H9 (cell line): Measurements from ENCODE around the gene BTBD17. TPM values are rescaled to one million over a fixed set of nuclear protein-coding genes. Genes with fewer than 3 reads are reported as not detected.

Experiments used
- DNase-seq: peaks from one replicate; pipeline ENCODE4 v3.0.0-alpha.2; 2017
- H2AFZ ChIP-seq: one replicate; pipeline ENCODE4 v1.6.1; 2013; ENCODE audit warnings: mild to moderate bottlenecking, low read length, control low read depth, moderate library complexity
- H2AK5ac ChIP-seq: 2 replicates; pipeline ENCODE4 v1.6.1; 2013; ENCODE audit warnings: low read length, control low read depth, mixed read lengths; ENCODE audit not compliant: insufficient read length
- H2BK120ac ChIP-seq: one replicate; pipeline ENCODE4 v1.6.1; 2013; ENCODE audit warnings: low read depth, mild to moderate bottlenecking, low read length, control low read depth, inconsistent platforms; ENCODE audit not compliant: poor library complexity, severe bottlenecking
- H2BK12ac ChIP-seq: 2 replicates; pipeline ENCODE4 v1.6.1; 2013; ENCODE audit warnings: low read length, control low read depth, mixed read lengths, low read depth; ENCODE audit not compliant: insufficient read length
- H2BK15ac ChIP-seq: 2 replicates; pipeline ENCODE4 v1.6.1; 2013; ENCODE audit warnings: low read depth, low read length, control low read depth
- H2BK20ac ChIP-seq: one replicate; pipeline ENCODE4 v1.6.1; 2013; ENCODE audit warnings: low read depth, mild to moderate bottlenecking, low read length, control low read depth, inconsistent platforms; ENCODE audit not compliant: poor library complexity, severe bottlenecking
- H2BK5ac ChIP-seq: 2 replicates; pipeline ENCODE4 v1.6.1; 2013; ENCODE audit warnings: low read length, control low read depth, mixed read lengths; ENCODE audit not compliant: insufficient read length
- H3K14ac ChIP-seq: 2 replicates; pipeline ENCODE4 v1.6.1; 2013; ENCODE audit warnings: low read length, control low read depth; ENCODE audit not compliant: insufficient read depth
- H3K18ac ChIP-seq: 2 replicates; pipeline ENCODE4 v1.6.1; 2013; ENCODE audit warnings: low read depth, mild to moderate bottlenecking, mixed read lengths, low read length, control low read depth; ENCODE audit not compliant: insufficient read length
- H3K23ac ChIP-seq: 2 replicates; pipeline ENCODE4 v1.6.1; 2013; ENCODE audit warnings: low read length, control low read depth, mixed read lengths, low read depth; ENCODE audit not compliant: insufficient read length
- H3K23me2 ChIP-seq: 2 replicates; pipeline ENCODE4 v1.6.1; 2013; ENCODE audit warnings: low read depth, mild to moderate bottlenecking, mixed read lengths, low read length, control low read depth; ENCODE audit not compliant: insufficient read length, poor library complexity, severe bottlenecking
- H3K27ac ChIP-seq: 2 replicates; pipeline ENCODE4 v1.5.1; 2013; ENCODE audit warnings: low read length, control low read depth, mixed read lengths, low read depth; ENCODE audit not compliant: insufficient read length
- H3K27me3 ChIP-seq: 2 replicates; pipeline ENCODE4 v1.6.1; 2013; ENCODE audit warnings: low read length, control low read depth, inconsistent platforms; ENCODE audit not compliant: insufficient read depth
- H3K4ac ChIP-seq: 2 replicates; pipeline ENCODE4 v1.6.1; 2013; ENCODE audit warnings: low read depth, mild to moderate bottlenecking, control low read depth, inconsistent platforms, low read length, moderate library complexity
- H3K4me1 ChIP-seq: 2 replicates; pipeline ENCODE4 v1.6.1; 2013; ENCODE audit warnings: low read length, control low read depth, inconsistent platforms; ENCODE audit not compliant: insufficient read depth
- H3K4me2 ChIP-seq: 2 replicates; pipeline ENCODE4 v1.6.1; 2013; ENCODE audit warnings: low read length, control low read depth, mixed read lengths; ENCODE audit not compliant: insufficient read length, insufficient read depth
- H3K56ac ChIP-seq: 2 replicates; pipeline ENCODE4 v1.6.1; 2013; ENCODE audit warnings: low read depth, mild to moderate bottlenecking, mixed read lengths, low read length, control low read depth; ENCODE audit not compliant: insufficient read length
- H3K79me1 ChIP-seq: 2 replicates; pipeline ENCODE4 v1.6.1; 2013; ENCODE audit warnings: low read depth, mild to moderate bottlenecking, moderate library complexity, low read length, control low read depth, inconsistent platforms; ENCODE audit not compliant: insufficient read depth, poor library complexity, severe bottlenecking
- H3K79me2 ChIP-seq: 2 replicates; pipeline ENCODE4 v1.6.1; 2013; ENCODE audit warnings: low read length, control low read depth, inconsistent platforms; ENCODE audit not compliant: insufficient read depth
- H3K9ac ChIP-seq: 2 replicates; pipeline ENCODE4 v1.6.1; 2013; ENCODE audit warnings: low read length, control low read depth, mixed read lengths; ENCODE audit not compliant: insufficient read length; ENCODE audit errors: extremely low read depth
- H3K9me3 ChIP-seq: one replicate; pipeline ENCODE4 v1.6.1; 2013; ENCODE audit warnings: low read depth, low read length, inconsistent platforms; ENCODE audit not compliant: control insufficient read depth
- H3T11ph ChIP-seq: one replicate; pipeline ENCODE4 v1.6.1; 2013; ENCODE audit warnings: mild to moderate bottlenecking, low read length, control low read depth, inconsistent platforms
- H4K20me1 ChIP-seq: one replicate; pipeline ENCODE4 v1.6.1; 2013; ENCODE audit not compliant: control insufficient read depth, insufficient read length, insufficient read depth
- H4K5ac ChIP-seq: 2 replicates; pipeline ENCODE4 v1.6.1; 2013; ENCODE audit warnings: low read depth, mild to moderate bottlenecking, mixed read lengths, low read length, control low read depth; ENCODE audit not compliant: insufficient read length
- H4K8ac ChIP-seq: replicated peaks from 2 replicates; pipeline ENCODE4 v1.6.1; 2013; ENCODE audit warnings: low read length, control low read depth, mixed read lengths, low read depth; ENCODE audit not compliant: insufficient read length
- H4K91ac ChIP-seq: 2 replicates; pipeline ENCODE4 v1.6.1; 2013; ENCODE audit warnings: low read depth, mild to moderate bottlenecking, moderate library complexity, mixed read lengths, low read length, control low read depth; ENCODE audit not compliant: insufficient read length
- H3K27ac Mint-ChIP-seq, 3 experiments: 2 replicates in 2 of 3; 3 replicates in 1 of 3; pipeline ENCODE4 v1.8.0; 2020 to 2021; ENCODE audit warnings: mixed read lengths in 3 of 3, mild to moderate bottlenecking in 1 of 3, moderate library complexity in 1 of 3
- H3K27me3 Mint-ChIP-seq: 2 replicates; pipeline ENCODE4 v1.8.0; 2021; ENCODE audit warnings: low read depth, mild to moderate bottlenecking, moderate library complexity, mixed read lengths
- H3K36me3 Mint-ChIP-seq, 3 experiments: 2 replicates in 2 of 3; 3 replicates in 1 of 3; pipeline ENCODE4 v1.8.0; 2020 to 2021; ENCODE audit warnings: low read depth in 3 of 3, mixed read lengths in 3 of 3; ENCODE audit not compliant: insufficient read depth in 1 of 3
- H3K4me1 Mint-ChIP-seq, 2 experiments: 2 replicates each; pipeline ENCODE4 v1.8.0; 2020; ENCODE audit warnings: mixed read lengths in 2 of 2
- H3K4me3 Mint-ChIP-seq, 2 experiments: 2 replicates in 1 of 2; 3 replicates in 1 of 2; pipeline ENCODE4 v1.8.0; 2020 to 2021; ENCODE audit warnings: mild to moderate bottlenecking in 2 of 2, mixed read lengths in 2 of 2, moderate library complexity in 1 of 2
- H3K9me3 Mint-ChIP-seq, 2 experiments: 2 replicates in 1 of 2; 3 replicates in 1 of 2; pipeline ENCODE4 v1.8.0; 2020; ENCODE audit warnings: mild to moderate bottlenecking in 2 of 2, mixed read lengths in 2 of 2, moderate library complexity in 1 of 2
- WGBS: extraction: QIAGEN DNeasy Blood & Tissue Kit; methylation state at CpG from one replicate; pipeline ENCODE4 v1.1.7; 2013; ENCODE audit warnings: missing lambda C conversion rate, low lambda C conversion rate, mixed read lengths; ENCODE audit not compliant: insufficient read length; ENCODE audit errors: extremely low coverage; 5-methylcytosine and 5-hydroxymethylcytosine counted together
- total RNA-seq: library from RNA; stranded (reverse); gene quantifications from 2 replicates; pipeline ENCODE4 v1.2.1, GENCODE V29; 2021
- TF ChIP-seq, protein P1 (sequence below): fragments of 200-600 bp; sonication (generic); conservative IDR thresholded peaks from 3 replicates; pipeline ENCODE4 v1.8.0; 2021; ENCODE audit warnings: antibody characterized with exemption, mild to moderate bottlenecking

The BTBD17 gene
- total RNA-seq, 1 experiment from 2014 or later: 0.33 TPM

DNA sequence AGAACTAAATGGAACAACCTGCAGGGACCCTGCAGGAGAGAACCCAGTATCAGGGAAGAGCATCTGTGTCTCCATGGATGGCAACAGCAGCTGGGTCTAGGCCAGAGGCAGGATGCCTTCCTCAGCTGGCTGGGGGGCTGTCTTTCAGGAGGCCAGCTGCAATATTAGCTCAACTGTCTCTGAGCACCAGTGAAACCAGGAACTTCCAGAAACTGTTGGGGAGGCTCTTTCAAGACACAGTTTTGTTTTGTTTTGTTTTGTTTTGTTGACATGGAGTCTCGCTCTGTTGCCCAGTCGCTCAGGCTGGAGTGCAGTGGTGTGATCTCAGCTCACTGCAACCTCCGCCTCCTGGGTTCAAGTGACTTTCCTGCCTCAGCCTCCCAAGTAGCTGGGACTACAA is 13.2 kb upstream of the BTBD17 start:
- Histone ChIP-seq H4K8ac (no peak overlapping the region), H4K20me1 (no peaks in the 10 kb centered on the region), H3K27me3 (no peaks in the 10 kb centered on the region), H2BK5ac (no peak overlapping the region), H2AK5ac (no peak overlapping the region), H3K27ac (no peak overlapping the region), H3K14ac (no peak overlapping the region), H3K79me1 (no peaks in the 10 kb centered on the region), H3K4me2 (no peak overlapping the region), H3K79me2 (no peaks in the 10 kb centered on the region), H3K18ac (no peak overlapping the region), H4K5ac (no peak overlapping the region), H4K91ac (no peak overlapping the region), H3K9me3 (no peaks in the 10 kb centered on the region), H2BK20ac (no peak overlapping the region), H2AFZ (no peak overlapping the region), H3K9ac (no peak overlapping the region), H2BK120ac (no peak overlapping the region), H3K23me2 (no peaks in the 10 kb centered on the region), H3K4ac (no peak overlapping the region), H3K4me1 (no peaks in the 10 kb centered on the region), H3K23ac (no peak overlapping the region), H3K56ac (no peak overlapping the region), H2BK12ac (no peak overlapping the region), H3T11ph (no peak overlapping the region), H2BK15ac (no peak overlapping the region)
- no peaks in the 10 kb centered on the region; a peak in 1 of 5 replicates for H3K9me3 Mint-ChIP-seq
- H3K4me1 Mint-ChIP-seq: peaks cover 0 to 3% of the 10 kb centered on the region in 2 experiments; a peak in 2 of 4 replicates
- no peaks in the 10 kb centered on the region for H3K36me3 Mint-ChIP-seq
- no peak for DNase-seq
- H3K4me3 Mint-ChIP-seq: no peak overlapping the region
- TF ChIP-seq, protein P1, sequence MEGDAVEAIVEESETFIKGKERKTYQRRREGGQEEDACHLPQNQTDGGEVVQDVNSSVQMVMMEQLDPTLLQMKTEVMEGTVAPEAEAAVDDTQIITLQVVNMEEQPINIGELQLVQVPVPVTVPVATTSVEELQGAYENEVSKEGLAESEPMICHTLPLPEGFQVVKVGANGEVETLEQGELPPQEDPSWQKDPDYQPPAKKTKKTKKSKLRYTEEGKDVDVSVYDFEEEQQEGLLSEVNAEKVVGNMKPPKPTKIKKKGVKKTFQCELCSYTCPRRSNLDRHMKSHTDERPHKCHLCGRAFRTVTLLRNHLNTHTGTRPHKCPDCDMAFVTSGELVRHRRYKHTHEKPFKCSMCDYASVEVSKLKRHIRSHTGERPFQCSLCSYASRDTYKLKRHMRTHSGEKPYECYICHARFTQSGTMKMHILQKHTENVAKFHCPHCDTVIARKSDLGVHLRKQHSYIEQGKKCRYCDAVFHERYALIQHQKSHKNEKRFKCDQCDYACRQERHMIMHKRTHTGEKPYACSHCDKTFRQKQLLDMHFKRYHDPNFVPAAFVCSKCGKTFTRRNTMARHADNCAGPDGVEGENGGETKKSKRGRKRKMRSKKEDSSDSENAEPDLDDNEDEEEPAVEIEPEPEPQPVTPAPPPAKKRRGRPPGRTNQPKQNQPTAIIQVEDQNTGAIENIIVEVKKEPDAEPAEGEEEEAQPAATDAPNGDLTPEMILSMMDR: no peak
- WGBS: no CpG with 5 or more reads among the region's 3 CpGs
- H3K27ac Mint-ChIP-seq: no peak overlapping the region
- H3K27me3 Mint-ChIP-seq: peaks cover 65% of the 10 kb centered on the region
